Measurements from ENCODE around the gene CHI3L1.

DNA sequence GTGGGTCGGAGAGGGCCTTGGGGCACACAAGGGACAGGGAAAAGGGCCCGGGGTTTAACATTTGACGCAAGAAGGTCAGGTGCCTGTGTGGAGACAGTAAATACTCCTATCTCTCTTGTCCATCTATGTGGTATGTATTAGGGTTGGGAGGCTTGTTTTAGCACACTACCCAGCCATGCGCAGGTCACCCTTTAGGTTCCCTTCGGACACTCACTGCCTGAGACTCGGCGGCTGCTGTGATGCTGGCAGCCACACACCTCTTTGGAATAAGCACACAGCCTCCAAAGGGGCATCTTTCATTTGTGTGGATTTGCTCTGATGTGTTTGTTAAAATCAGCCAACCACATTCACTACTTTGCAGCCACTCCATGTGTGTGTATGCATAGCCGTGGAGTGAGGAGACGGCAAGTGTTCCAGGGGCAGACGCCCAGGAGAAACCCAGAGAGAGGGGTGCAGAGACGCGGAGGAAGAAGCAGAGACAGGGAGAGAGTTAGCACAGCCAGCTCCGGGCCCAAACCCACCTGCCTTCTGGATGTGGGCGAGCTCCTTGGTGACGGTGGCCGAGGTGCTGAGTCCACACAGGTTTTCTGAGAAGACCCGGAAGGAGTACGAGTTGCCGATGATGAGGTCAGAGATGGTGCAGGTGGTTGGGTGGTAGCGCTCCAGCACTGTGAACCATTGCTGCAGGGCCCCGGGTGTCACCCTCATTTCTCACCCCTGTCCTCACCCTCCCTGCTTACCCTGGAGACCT is 16.6 kb downstream of the CHI3L1 start:
- TF ChIP-seq JUND (IDR thresholded peaks at IDR 0.05) (no peak), TAF1 (conservative IDR thresholded peaks at IDR 0.05) (no peak), YY1 (IDR thresholded peaks at IDR 0.05) (no peak)
- TF ChIP-seq, protein P1, sequence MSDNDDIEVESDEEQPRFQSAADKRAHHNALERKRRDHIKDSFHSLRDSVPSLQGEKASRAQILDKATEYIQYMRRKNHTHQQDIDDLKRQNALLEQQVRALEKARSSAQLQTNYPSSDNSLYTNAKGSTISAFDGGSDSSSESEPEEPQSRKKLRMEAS (IDR thresholded peaks at IDR 0.05), result no peak
